ENCODE data around the gene VWA5B2.

DNA sequence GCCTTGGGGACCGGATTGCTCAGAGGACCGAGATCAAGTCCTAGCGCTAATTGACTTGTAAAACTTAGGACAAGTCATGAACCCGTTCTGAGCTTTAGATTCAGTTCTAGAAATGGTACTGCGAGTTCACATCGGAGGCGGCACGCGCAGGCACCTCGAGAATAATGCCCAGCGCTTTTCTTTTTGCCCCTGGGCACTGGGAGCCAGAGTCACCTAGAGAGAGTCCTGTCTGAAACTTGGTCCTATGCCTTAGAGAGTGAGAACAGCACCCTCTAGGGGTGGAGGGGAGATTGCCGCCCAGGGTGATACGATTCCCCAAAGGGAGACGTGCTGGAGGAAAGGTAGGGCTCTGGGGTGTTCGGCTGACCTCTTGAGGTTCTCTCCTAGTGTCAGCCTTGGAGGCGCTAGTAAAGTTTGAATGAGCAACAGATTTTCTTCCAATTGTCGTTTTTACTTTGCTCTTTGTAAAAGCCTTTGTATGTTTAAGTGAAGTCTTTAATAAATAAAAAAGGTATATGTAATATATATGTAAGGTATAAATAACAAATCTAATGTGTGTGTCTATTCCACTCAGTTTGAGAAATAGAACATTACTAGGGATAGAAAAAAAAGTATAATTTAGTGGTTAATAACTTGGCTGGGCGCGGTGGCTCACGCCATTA, 20.9 kb downstream of the VWA5B2 start:
- TF ChIP-seq, protein P1, sequence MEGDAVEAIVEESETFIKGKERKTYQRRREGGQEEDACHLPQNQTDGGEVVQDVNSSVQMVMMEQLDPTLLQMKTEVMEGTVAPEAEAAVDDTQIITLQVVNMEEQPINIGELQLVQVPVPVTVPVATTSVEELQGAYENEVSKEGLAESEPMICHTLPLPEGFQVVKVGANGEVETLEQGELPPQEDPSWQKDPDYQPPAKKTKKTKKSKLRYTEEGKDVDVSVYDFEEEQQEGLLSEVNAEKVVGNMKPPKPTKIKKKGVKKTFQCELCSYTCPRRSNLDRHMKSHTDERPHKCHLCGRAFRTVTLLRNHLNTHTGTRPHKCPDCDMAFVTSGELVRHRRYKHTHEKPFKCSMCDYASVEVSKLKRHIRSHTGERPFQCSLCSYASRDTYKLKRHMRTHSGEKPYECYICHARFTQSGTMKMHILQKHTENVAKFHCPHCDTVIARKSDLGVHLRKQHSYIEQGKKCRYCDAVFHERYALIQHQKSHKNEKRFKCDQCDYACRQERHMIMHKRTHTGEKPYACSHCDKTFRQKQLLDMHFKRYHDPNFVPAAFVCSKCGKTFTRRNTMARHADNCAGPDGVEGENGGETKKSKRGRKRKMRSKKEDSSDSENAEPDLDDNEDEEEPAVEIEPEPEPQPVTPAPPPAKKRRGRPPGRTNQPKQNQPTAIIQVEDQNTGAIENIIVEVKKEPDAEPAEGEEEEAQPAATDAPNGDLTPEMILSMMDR (IDR thresholded peaks at IDR 0.05), result peak in 5 of 7 experiments; percentile 83 to 96 (median 91)
- peak in 2 of 3 donors; percentile 6 to 25 for TF ChIP-seq POLR2AphosphoS5 (IDR thresholded peaks at IDR 0.05)
- TF ChIP-seq POLR2A (IDR thresholded peaks at IDR 0.05), result no peak
- TF ChIP-seq EP300 (IDR thresholded peaks at IDR 0.05), result no peak

Data from stomach (tissue), 4 donors.